SU-DHL-6 (cell line): ENCODE measurements around the gene USF2.

Source experiments
- H2AFZ ChIP-seq: fragments of 200-600 bp; sonication (generic); 2 replicates; pipeline ENCODE4 v1.6.1; 2014; ENCODE audit warnings: low read depth, mild to moderate bottlenecking, moderate library complexity, mixed read lengths, antibody characterized with exemption, low read length; ENCODE audit not compliant: severe bottlenecking
- H3F3A ChIP-seq: fragments of 200-600 bp; shearing (Covaris generic); 2 replicates; pipeline ENCODE4 v1.6.0; 2016; ENCODE audit warnings: antibody characterized with exemption, mild to moderate bottlenecking; ENCODE audit not compliant: insufficient read depth
- H3K27ac ChIP-seq: fragments of 200-600 bp; sonication (generic); 2 replicates; pipeline ENCODE4 v1.5.1; 2016; ENCODE audit warnings: low read depth, mild to moderate bottlenecking, low read length, moderate library complexity, mixed read lengths
- H3K27me3 ChIP-seq: fragments of 200-600 bp; sonication (generic), shearing (Covaris generic); 2 replicates; pipeline ENCODE4 v1.6.0; 2014; ENCODE audit warnings: mild to moderate bottlenecking, low read length
- H3K36me3 ChIP-seq: fragments of 200-600 bp; sonication (generic); 2 replicates; pipeline ENCODE4 v1.6.1; 2014; ENCODE audit warnings: mild to moderate bottlenecking, low read length, mixed read lengths
- H3K4me2 ChIP-seq: fragments of 300-600, 200-600 bp; shearing (Covaris generic), sonication (generic); 2 replicates; pipeline ENCODE4 v1.6.0; 2014; ENCODE audit warnings: low read length, low read depth, mild to moderate bottlenecking; ENCODE audit not compliant: poor library complexity, severe bottlenecking
- H3K4me3 ChIP-seq: fragments of 200-600 bp; sonication (generic); 2 replicates; pipeline ENCODE4 v1.5.1; 2014; ENCODE audit warnings: antibody characterized with exemption, low read length, mild to moderate bottlenecking, mixed read lengths; ENCODE audit not compliant: insufficient read depth, poor library complexity, severe bottlenecking
- H3K79me2 ChIP-seq: fragments of 200-600 bp; sonication (generic); 2 replicates; pipeline ENCODE4 v1.6.1; 2014; ENCODE audit warnings: mild to moderate bottlenecking, low read length, moderate library complexity; ENCODE audit not compliant: insufficient read depth
- H3K9ac ChIP-seq: fragments of 200-600 bp; sonication (generic); 2 replicates; pipeline ENCODE4 v1.7.0; 2014; ENCODE audit warnings: mild to moderate bottlenecking, low read length
- H3K9me2 ChIP-seq: fragments of 200-600 bp; sonication (generic); replicated peaks from 2 replicates; pipeline ENCODE4 v1.6.1; 2014; ENCODE audit warnings: low read length; ENCODE audit not compliant: insufficient read depth
- H3K9me3 ChIP-seq: fragments of 200-600 bp; sonication (generic); 2 replicates; pipeline ENCODE4 v1.6.1; 2014; ENCODE audit warnings: low read length, mixed read lengths; ENCODE audit not compliant: insufficient read depth
- H4K20me1 ChIP-seq: fragments of 200-600 bp; sonication (generic); 2 replicates; pipeline ENCODE4 v1.6.1; 2014; ENCODE audit warnings: low read depth, mild to moderate bottlenecking, antibody characterized with exemption, low read length, moderate library complexity, mixed read lengths
- CTCF ChIP-seq: fragments of 200-600 bp; sonication (generic); IDR thresholded peaks from one replicate; pipeline ENCODE4 v1.5.1; 2017; ENCODE audit warnings: antibody characterized with exemption, mild to moderate bottlenecking, low read length, moderate library complexity; ENCODE audit not compliant: insufficient read depth, poor library complexity, severe bottlenecking
- EZH2phosphoT487 ChIP-seq: fragments of 200-600 bp; sonication (generic), shearing (Covaris generic); conservative IDR thresholded peaks from 2 replicates; pipeline ENCODE4 v1.6.1; 2018; ENCODE audit warnings: mild to moderate bottlenecking, antibody characterized with exemption, low read length, moderate library complexity, mixed read lengths

Gene USF2

GRCh38 chr19:35265900-35266519 is 2.8 kb upstream of the USF2 start:
- Histone ChIP-seq H3K27ac (peak overlapping the region; percentile 27; the same call in 1 of the 2 replicates), H3K27me3 (no peaks in the 10 kb centered on the region), H3K9me3 (no peaks in the 10 kb centered on the region), H2AFZ (no peak overlapping the region), H3K4me2 (no peak overlapping the region), H3K4me3 (no peak overlapping the region), H3K79me2 (peaks cover 6% of the 10 kb centered on the region), H4K20me1 (no peaks in the 10 kb centered on the region), H3K9me2 (no peaks in the 10 kb centered on the region), H3F3A (peaks cover 19% of the 10 kb centered on the region), H3K9ac (no peak overlapping the region), H3K36me3 (no peaks in the 10 kb centered on the region)
- TF ChIP-seq EZH2phosphoT487 = no peak
- no peak for TF ChIP-seq CTCF

GRCh38 chr19:35266520-35267352 is 2.0 kb upstream of the USF2 start:
- H3K4me2 ChIP-seq = peak overlapping the region; percentile 87

GRCh38 chr19:35267353-35267817 is 1.4 kb upstream of the USF2 start:
- no peak for TF ChIP-seq EZH2phosphoT487
- no peak for TF ChIP-seq CTCF
- peak overlapping the region; percentile 100 for H3K4me3 ChIP-seq
- peak overlapping the region; percentile 62 for H2AFZ ChIP-seq
- H3K9me3 ChIP-seq = no peaks in the 10 kb centered on the region
- no peaks in the 10 kb centered on the region for H3K27me3 ChIP-seq
- peak overlapping the region; percentile 87 for H3K4me2 ChIP-seq
- no peaks in the 10 kb centered on the region for H3K36me3 ChIP-seq
- peaks cover 6% of the 10 kb centered on the region for H3K79me2 ChIP-seq
- H3K27ac ChIP-seq = peak overlapping the region; percentile 93
- no peaks in the 10 kb centered on the region for H3K9me2 ChIP-seq
- no peaks in the 10 kb centered on the region for H4K20me1 ChIP-seq
- peaks cover 17% of the 10 kb centered on the region for H3F3A ChIP-seq
- peak overlapping the region; percentile 97 for H3K9ac ChIP-seq

More at GRCh38 chr19:35266520-35267352, 2.0 kb upstream of the USF2 start:
- no peak overlapping the region for H2AFZ ChIP-seq
- no peaks in the 10 kb centered on the region for H3K9me3 ChIP-seq
- H3F3A ChIP-seq = peaks cover 17% of the 10 kb centered on the region
- H3K79me2 ChIP-seq = peaks cover 6% of the 10 kb centered on the region
- H4K20me1 ChIP-seq = no peaks in the 10 kb centered on the region
- no peak for TF ChIP-seq EZH2phosphoT487
- no peak for TF ChIP-seq CTCF
- peak overlapping the region; percentile 100 for H3K4me3 ChIP-seq
- peak overlapping the region; percentile 97 for H3K9ac ChIP-seq
- no peaks in the 10 kb centered on the region for H3K36me3 ChIP-seq
- H3K9me2 ChIP-seq = no peaks in the 10 kb centered on the region
- H3K27me3 ChIP-seq = no peaks in the 10 kb centered on the region
- H3K27ac ChIP-seq = peak overlapping the region; percentile 93
